Endothelial cell of hepatic sinusoid (primary cell): Measurements from ENCODE around the gene STAB2.

Experiments used
- in situ Hi-C: cut with HindIII; loops from 2 replicates; pipeline ENCODE4 v1.10.0; 2017; ENCODE audit warnings: low sequenced_read_pairs

Gene STAB2

DNA sequence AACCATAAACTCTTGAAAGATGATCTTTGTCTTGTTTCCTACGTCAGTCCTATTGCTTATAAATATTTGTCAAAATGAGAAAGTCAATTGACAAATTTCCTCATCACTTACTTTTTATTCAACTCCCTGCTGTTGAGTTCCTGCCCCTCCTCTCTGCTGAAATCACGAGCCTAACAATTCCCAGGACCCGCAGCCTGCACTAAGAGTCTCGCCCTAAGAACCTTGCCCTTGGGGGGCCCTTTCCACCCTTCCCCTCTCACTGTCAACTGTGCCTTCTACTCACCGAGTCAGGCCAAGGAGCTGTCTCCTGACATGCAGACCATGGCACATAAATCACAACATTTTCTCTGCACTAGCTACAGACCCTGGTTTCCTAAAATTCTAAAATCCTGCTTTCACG is 99.0 kb downstream of the STAB2 start:
- in situ Hi-C loops, result no loop called here

GRCh38 chr12:103687253-103687652 is 100.2 kb downstream of the STAB2 start:
- in situ Hi-C loops, result no loop called here

- in situ Hi-C loops, result no loop called here
These were observed 101.4 kb downstream of the STAB2 start for GRCh38 chr12:103688376-103689063.

GRCh38 chr12:103690426-103690825 is 103.4 kb downstream of the STAB2 start:
- in situ Hi-C loops, result no loop called here

- in situ Hi-C loops, result no loop called here
These were observed 104.0 kb downstream of the STAB2 start for GRCh38 chr12:103691063-103691462.

DNA sequence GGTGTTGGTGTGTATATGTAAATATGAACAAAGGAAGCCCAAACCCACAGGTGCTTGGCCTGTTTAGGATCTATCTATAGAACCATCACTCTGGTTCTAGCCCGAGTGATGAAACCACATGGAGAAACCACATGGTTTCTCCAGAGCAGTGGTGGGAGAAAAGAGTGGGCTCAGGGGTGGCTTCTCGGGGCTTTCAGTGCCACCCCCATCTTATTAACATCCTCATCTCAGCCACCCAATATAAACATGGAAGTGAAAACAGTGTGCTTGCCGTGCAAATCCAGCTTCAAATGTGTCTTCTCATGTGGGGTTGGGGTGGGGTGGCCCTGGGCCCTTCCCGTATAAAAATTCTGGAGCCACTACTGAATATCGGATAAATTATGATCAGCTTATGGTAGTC is 109.0 kb downstream of the STAB2 start:
- in situ Hi-C loops, result no loop called here

DNA sequence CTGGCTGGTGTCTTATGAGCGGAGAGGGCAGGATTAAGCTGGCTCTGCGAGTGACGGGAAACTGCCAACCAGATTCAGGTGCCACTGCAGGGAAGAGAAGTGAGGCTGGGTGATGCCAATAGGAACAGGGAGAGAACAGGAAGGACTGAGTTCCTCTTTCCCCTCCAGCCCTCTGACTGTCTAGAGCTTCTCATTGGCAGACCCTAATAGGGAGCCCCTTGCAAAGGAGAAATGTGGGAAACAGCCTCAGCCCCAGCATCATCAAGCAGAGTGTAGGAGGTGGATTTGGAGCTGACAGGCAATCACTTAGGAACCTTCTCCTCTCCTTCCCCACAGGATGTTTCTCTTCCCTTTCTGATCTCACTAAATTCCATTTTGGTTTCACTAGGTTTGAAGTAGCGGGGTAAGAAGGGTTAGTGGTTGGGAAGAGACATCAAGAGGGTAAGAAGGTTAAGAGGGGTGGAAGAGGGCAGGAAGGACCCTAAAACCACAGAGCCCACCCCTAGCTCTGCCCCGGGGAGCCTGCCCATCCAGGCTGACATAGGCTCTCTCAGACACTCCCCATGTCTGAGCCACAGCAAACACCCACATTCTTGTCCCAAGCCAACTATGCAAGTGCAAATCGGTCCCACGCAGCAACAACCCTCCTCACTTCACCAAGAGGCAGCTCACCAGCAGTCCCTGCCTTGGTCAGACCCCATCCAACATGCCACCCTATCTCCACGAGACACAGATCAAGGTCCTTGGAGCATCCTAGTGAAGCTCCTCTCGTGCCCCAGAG is 111.1 kb downstream of the STAB2 start:
- in situ Hi-C loops, result no loop called here

- in situ Hi-C loops, result no loop called here
These were observed 111.9 kb downstream of the STAB2 start for GRCh38 chr12:103698752-103699560.

GRCh38 chr12:103705098-103705497 is 118.0 kb downstream of the STAB2 start:
- in situ Hi-C loops, result no loop called here

DNA sequence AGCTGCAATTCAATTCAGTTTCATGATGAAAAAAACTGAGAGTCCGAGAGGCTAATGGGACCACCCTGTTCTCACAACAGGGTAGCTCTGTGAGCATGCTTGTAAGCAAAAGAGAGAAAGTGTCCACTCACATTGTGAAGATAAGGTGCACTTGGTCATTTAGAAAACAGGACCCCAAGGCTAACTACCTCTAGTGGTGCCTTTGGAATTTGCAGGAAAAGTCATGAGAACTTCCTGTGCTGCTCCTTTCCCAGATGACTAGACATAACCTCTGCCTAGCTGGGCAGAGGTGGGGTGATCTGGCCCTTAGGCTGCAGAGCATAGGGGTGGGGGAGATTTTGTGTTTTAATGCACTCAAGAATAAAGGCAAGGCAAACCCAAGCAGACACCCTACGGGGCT is 118.9 kb downstream of the STAB2 start:
- in situ Hi-C loops, result no loop called here

- in situ Hi-C loops, result no loop called here
These were observed 120.4 kb downstream of the STAB2 start for GRCh38 chr12:103707446-103707845.

DNA sequence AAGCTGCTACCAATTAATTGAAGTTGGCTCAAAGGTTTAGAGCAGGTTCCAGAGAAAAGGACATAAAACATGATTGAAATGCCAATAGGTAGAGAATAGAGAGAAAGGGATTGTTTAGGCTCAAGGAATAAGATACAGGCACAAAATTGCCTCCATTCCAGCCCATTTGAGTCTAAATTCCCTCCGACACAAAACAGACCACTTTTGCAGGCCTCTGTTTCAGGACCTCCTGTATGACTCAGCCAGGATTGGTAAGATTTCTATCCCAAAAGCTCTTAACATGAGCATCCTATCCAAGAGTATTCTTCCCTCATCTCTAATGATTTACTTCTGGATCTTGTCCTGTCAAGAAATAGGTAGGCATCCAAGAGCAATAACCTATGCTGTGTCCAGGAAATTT is 123.5 kb downstream of the STAB2 start:
- in situ Hi-C loops, result no loop called here

- in situ Hi-C loops, result no loop called here
These were observed 125.1 kb downstream of the STAB2 start for GRCh38 chr12:103712216-103712615.

DNA sequence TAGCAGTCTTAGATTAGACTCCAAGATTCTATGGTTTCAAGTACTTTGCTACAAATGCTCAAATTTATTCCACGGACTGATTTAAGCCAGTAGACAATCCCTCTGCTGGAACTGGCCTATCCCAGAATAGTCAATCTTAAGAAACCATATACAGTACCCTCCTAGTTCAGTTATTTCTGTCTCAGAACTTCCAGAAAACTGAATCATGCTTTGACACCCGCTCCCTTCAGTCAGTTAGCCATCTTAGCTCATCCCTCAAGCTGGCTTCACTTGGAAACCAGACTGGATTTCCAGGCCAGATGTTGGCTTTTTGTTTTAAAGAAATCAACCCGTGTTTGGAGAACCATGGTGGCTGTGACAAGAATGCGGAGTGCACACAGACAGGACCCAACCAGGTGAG is 128.4 kb downstream of the STAB2 start:
- in situ Hi-C loops, result no loop called here

- in situ Hi-C loops, result no loop called here
These were observed 129.6 kb downstream of the STAB2 start for GRCh38 chr12:103716517-103717196.

GRCh38 chr12:103725398-103725797 is 138.3 kb downstream of the STAB2 start:
- in situ Hi-C loops, result no loop called here

DNA sequence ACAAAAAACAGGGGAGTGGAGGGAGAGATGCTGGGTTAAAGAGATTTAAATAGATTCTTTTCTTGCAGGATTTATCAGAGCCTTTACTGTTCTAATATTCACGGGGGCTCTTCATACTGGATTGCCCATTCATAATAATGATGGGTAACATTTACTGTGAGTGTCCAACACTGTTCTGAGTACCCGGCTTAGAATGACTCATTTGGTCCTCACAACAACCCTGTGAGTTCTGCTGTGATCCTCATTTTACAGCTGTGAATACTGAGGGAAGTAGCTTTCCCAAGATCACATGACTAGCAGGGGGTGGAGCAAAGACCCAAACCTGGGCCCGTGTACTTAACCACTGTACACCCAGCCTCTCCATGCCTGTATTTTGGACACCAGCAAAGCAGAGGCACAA is 140.6 kb downstream of the STAB2 start:
- in situ Hi-C loops, result no loop called here

DNA sequence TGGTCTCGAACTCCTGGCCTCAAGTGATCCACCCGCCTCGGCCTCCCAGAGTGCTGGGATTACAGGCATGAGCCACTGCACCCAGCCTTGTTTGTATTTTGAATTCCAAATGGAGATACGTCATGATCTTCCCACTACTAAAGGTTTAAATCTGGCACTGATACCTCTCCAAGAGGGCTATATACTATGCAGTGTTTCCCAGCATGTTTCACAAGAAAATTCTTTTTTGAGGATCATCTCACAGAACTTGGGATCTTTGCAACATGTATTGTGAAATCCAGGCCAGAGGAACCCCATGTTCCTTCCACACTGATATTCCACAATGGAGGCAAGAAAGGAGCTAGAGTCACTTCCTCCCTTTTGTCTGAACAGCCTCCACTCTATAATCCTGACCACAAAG is 141.2 kb downstream of the STAB2 start:
- in situ Hi-C loops, result no loop called here

DNA sequence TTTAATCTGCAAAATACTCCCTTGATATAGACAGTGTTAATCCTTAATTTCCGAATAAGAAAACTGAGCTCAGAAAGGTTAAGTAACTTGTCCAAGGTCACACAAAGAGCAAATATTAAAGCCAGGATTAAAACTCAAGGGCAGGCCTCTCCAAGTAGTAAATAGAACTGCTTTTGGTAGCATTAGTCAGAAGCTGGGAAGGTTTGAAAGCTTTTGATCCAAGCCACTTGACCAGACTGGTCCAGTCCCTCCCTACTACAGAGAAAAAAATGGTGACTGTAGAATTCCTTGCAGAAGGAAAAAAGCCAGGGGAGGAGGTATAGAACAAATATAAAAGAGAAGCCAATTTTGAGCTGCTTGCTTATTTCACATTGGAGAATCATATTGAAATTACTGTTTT is 142.4 kb downstream of the STAB2 start:
- in situ Hi-C loops, result no loop called here

GRCh38 chr12:103731539-103731938 is 144.5 kb downstream of the STAB2 start:
- in situ Hi-C loops, result no loop called here

DNA sequence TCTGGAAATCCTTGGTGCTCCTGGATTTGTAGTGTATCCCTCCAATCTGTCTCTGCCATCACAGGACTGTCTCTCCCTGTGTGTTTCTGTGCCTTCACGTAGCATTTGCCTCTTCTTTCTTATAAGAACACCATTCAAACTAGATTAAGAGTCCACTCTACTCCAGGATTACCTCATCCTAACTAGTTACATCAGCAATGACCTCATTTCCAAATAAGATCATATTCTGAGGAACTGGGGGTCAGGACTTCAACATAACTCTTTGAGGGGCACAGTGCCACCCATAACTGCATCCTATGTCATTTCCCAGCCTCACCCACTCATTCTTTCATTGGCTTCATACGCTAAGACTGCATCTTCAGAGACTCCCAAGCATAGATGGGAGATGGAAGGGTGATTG is 147.8 kb downstream of the STAB2 start:
- in situ Hi-C loops, result no loop called here
